HepG2 (cell line): ENCODE data around the gene ANKRD10. TPM values are rescaled to one million over a fixed set of nuclear protein-coding genes. Genes with fewer than 3 reads are reported as not detected.

ENCODE experiments used
- ATAC-seq: fragments of 200-7000 bp; cut with Tn5 transposase; 3 replicates; pipeline ENCODE4 v1.9.1; 2020; ENCODE audit warnings: mild to moderate bottlenecking, moderate library complexity
- BruUV-seq: library from RNA; stranded (reverse); fragments of 400-500 nt; replicated peaks from 2 replicates; lab custom pipeline; 2021; lab: Mats Ljungman, UMichigan
- CTCF ChIA-PET: fragments of 300-600 bp; formaldehyde crosslinking; extraction: SDS; loops from one replicate; lab custom pipeline; 2021; ENCODE audit warnings: low total read pairs, inconsistent platforms, low intra/inter-chr PET ratio; lab: Yijun Ruan, JAX
- POLR2A ChIA-PET: fragments of 350-600 bp; sonication (Branson Sonifier 250); formaldehyde crosslinking; loops from one replicate; lab custom pipeline; 2020; ENCODE audit warnings: antibody characterized with exemption, inconsistent platforms; lab: Yijun Ruan, JAX
- DNase-seq: peaks from one replicate; pipeline ENCODE4 v3.0.0-alpha.2; 2015; ENCODE audit warnings: low spot score
- FAIRE-seq: peaks from 3 replicates; lab custom pipeline; 2011; peaks lifted over from hg19 to GRCh38; lab: Jason Lieb, UNC
- H2AFZ ChIP-seq: one replicate; pipeline ENCODE4 v1.6.1; 2011; ENCODE audit warnings: low read length, inconsistent platforms
- H3K27ac ChIP-seq: fragments of 300-600 bp; 3 replicates; pipeline ENCODE4 v1.8.0; 2011; ENCODE audit warnings: mixed run types, mild to moderate bottlenecking, mixed read lengths, low read length, inconsistent platforms; ENCODE audit not compliant: insufficient read depth; ENCODE audit errors: extremely low read length
- H3K27me3 ChIP-seq, 2 experiments: fragments of 200-600 bp in 1 of 2; 2 replicates in 1 of 2; 3 replicates in 1 of 2; pipeline versions ENCODE4 v1.6.0 to v1.8.0; 2011; ENCODE audit warnings: low read length in 2 of 2, mild to moderate bottlenecking in 2 of 2, moderate library complexity in 2 of 2, inconsistent platforms in 1 of 2; ENCODE audit not compliant: insufficient read depth in 2 of 2, control insufficient read depth in 1 of 2
- H3K36me3 ChIP-seq, 2 experiments: fragments of 200-600 bp in 1 of 2; replicated peaks in 1 of 2; 2 replicates in 1 of 2; 3 replicates in 1 of 2; pipeline versions ENCODE4 v1.5.1 to v1.8.0; 2011; ENCODE audit warnings: low read length in 2 of 2, inconsistent platforms in 1 of 2; ENCODE audit not compliant: insufficient read depth in 2 of 2, control insufficient read depth in 1 of 2
- H3K4me1 ChIP-seq: 2 replicates; pipeline ENCODE4 v1.5.1; 2012; ENCODE audit warnings: low read length, inconsistent platforms; ENCODE audit not compliant: insufficient read depth
- H3K4me2 ChIP-seq: 2 replicates; pipeline ENCODE4 v1.6.0; 2011; ENCODE audit warnings: low read depth, low read length, inconsistent platforms
- H3K4me3 ChIP-seq, 3 experiments: fragments of 200-600 bp in 1 of 3; sonication (generic), shearing (Covaris generic) in 1 of 3; replicated peaks in 1 of 3; 2 replicates each; pipeline ENCODE4 v1.5.1; 2011 to 2016; ENCODE audit warnings: low read length in 3 of 3, inconsistent platforms in 2 of 3, low read depth in 2 of 3, mild to moderate bottlenecking in 2 of 3, control low read depth in 1 of 3, mixed read lengths in 1 of 3; ENCODE audit not compliant: insufficient read depth in 1 of 3
- H3K79me2 ChIP-seq: one replicate; pipeline ENCODE4 v1.6.1; 2011; ENCODE audit warnings: low read length, inconsistent platforms; ENCODE audit not compliant: insufficient read depth
- H3K9ac ChIP-seq: 2 replicates; pipeline ENCODE4 v1.6.0; 2011; ENCODE audit warnings: mild to moderate bottlenecking, low read depth, low read length, inconsistent platforms; ENCODE audit not compliant: insufficient read depth
- H3K9me3 ChIP-seq: 2 replicates; pipeline ENCODE4 v1.5.1; 2012; ENCODE audit warnings: mild to moderate bottlenecking, low read length
- H4K20me1 ChIP-seq: 2 replicates; pipeline ENCODE4 v1.6.0; 2011; ENCODE audit warnings: inconsistent platforms, mild to moderate bottlenecking, low read length, moderate library complexity; ENCODE audit not compliant: insufficient read depth
- EED ChIP-seq: sonication (generic); formaldehyde crosslinking; IDR thresholded peaks from 2 replicates; pipeline ENCODE4 v1.5.0; 2020; ENCODE audit warnings: mild to moderate bottlenecking, missing genetic modification reagents
- SAP130 ChIP-seq: IDR thresholded peaks from 2 replicates; pipeline ENCODE4 v1.6.1; 2016; ENCODE audit warnings: low read depth
- SP4 ChIP-seq: sonication (generic); formaldehyde crosslinking; IDR thresholded peaks from 2 replicates; pipeline ENCODE4 v1.8.1; 2023; ENCODE audit warnings: mild to moderate bottlenecking, missing genetic modification reagents
- SRY ChIP-seq: sonication (generic); formaldehyde crosslinking; IDR thresholded peaks from 2 replicates; pipeline ENCODE4 v1.8.0; 2022; ENCODE audit warnings: mild to moderate bottlenecking, missing genetic modification reagents
- STAT5B ChIP-seq: sonication (generic); formaldehyde crosslinking; IDR thresholded peaks from 2 replicates; pipeline ENCODE4 v1.4.0; 2020; ENCODE audit warnings: missing genetic modification reagents
- ZNF30 ChIP-seq: sonication (generic); formaldehyde crosslinking; IDR thresholded peaks from 2 replicates; pipeline ENCODE4 v1.5.0; 2020; ENCODE audit warnings: mild to moderate bottlenecking, missing genetic modification reagents
- ZNF343 ChIP-seq: sonication (generic); formaldehyde crosslinking; IDR thresholded peaks from 2 replicates; pipeline ENCODE4 v1.4.0; 2020; ENCODE audit warnings: mild to moderate bottlenecking, missing genetic modification reagents
- ZNF766 ChIP-seq: sonication (generic); formaldehyde crosslinking; IDR thresholded peaks from 2 replicates; pipeline ENCODE4 v1.5.0; 2020; ENCODE audit warnings: missing genetic modification reagents, borderline replicate concordance
- ZZZ3 ChIP-seq: sonication (generic); formaldehyde crosslinking; IDR thresholded peaks from 2 replicates; pipeline ENCODE4 v1.4.0; 2020; ENCODE audit warnings: missing genetic modification reagents, mild to moderate bottlenecking, borderline replicate concordance
- WGBS: methylation state at CpG from one replicate; pipeline ENCODE4 v1.1.6; 2017; ENCODE audit warnings: low lambda C conversion rate; 5-methylcytosine and 5-hydroxymethylcytosine counted together
- in situ Hi-C: cut with HindIII; loops from 2 replicates; pipeline ENCODE4 v1.10.0; 2017; ENCODE audit warnings: low pct_unique_long_range_greater_than_20kb; ENCODE audit not compliant: extremely low pct_ligation_motif_present
- intact Hi-C: fragments of 100-400 bp; cut with micrococcal nuclease; formaldehyde crosslinking; loops from one replicate; pipeline ENCODE4 v1.10.0; 2022; ENCODE audit not compliant: unreplicated experiment
- polyA plus RNA-seq, 8 experiments: library from polyadenylated mRNA; depleted of rRNA in 3 of 8; stranded (reverse) in 7 of 8; unstranded in 1 of 8; fragments of >200 nt; fragmentation: Illumina TruSeq in 4 of 8; extraction: Trizol in 4 of 8; gene quantifications; 2 replicates each; pipeline versions ENCODE4 v1.2.1 to v1.2.3, GENCODE V29; 2011 to 2016; ENCODE audit warnings: low read depth in 4 of 8, missing spikeins in 1 of 8, mixed read lengths in 1 of 8; ENCODE audit not compliant: insufficient read depth in 1 of 8
- total RNA-seq, 5 experiments: library from RNA; depleted of rRNA; stranded (reverse); fragments of >200 nt; fragmentation: Illumina TruSeq; extraction: Trizol; gene quantifications; 2 replicates each; pipeline ENCODE4 v1.2.3, GENCODE V29; 2016; ENCODE audit warnings: low read depth in 1 of 5
- TF ChIP-seq, protein P1 (sequence below): sonication (generic); formaldehyde crosslinking; IDR thresholded peaks from 2 replicates; pipeline ENCODE4 v1.4.0; 2020; ENCODE audit warnings: mild to moderate bottlenecking, missing genetic modification reagents
- TF ChIP-seq, protein P2 (sequence below): sonication (generic); formaldehyde crosslinking; IDR thresholded peaks from 2 replicates; pipeline ENCODE4 v1.5.0; 2020; ENCODE audit warnings: missing genetic modification reagents
- TF ChIP-seq, protein P3 (sequence below), 2 experiments: sonication (generic) in 1 of 2; formaldehyde crosslinking in 1 of 2; IDR thresholded peaks; 2 replicates each; pipeline versions ENCODE4 v1.5.1 to v1.6.1; 2011 to 2020; ENCODE audit warnings: borderline replicate concordance in 1 of 2, low read depth in 1 of 2, low read length in 1 of 2, mild to moderate bottlenecking in 1 of 2, missing genetic modification reagents in 1 of 2, moderate library complexity in 1 of 2
- TF ChIP-seq, protein P4 (sequence below): sonication (generic); formaldehyde crosslinking; IDR thresholded peaks from 2 replicates; pipeline ENCODE4 v1.8.1; 2023; ENCODE audit warnings: missing genetic modification reagents, inconsistent platforms, borderline replicate concordance

ANKRD10 gene
- total and polyA plus RNA-seq, 2 of the 13 experiments (the other 11 are each of a cell fraction or from before 2014, with no cell fraction given) = 108 to 115 TPM

DNA sequence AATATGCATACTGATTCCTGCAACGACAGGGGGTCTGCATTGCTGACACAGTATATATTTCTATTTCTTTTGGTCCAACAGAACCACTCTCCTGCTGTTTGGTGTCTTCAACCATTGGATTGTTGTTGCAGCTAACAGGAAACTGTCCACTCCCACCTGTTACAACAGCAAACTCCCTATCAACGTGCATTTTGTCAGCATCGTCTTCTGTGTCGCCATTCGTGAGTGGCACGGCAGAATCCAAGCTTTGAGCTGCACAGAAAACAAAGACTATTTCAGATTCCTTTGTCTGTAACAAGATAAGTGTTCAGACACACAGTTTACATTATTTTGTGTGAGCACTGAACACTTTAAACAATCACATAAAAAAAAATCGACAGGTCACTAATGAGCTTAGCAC is 31.3 kb downstream of the ANKRD10 start:
- no peaks in the 10 kb centered on the region for H3K79me2 ChIP-seq
- no peak overlapping the region for H3K4me2 ChIP-seq
- ATAC-seq (no peak), DNase-seq (no peak), FAIRE-seq (no peak)
- in situ Hi-C loops = no loop called here
- H4K20me1 ChIP-seq = no peaks in the 10 kb centered on the region
- H3K27ac ChIP-seq = no peak overlapping the region
- H3K4me1 ChIP-seq = no peaks in the 10 kb centered on the region
- intact Hi-C loops = no loop called here
- POLR2A ChIA-PET = no interaction called here
- no peak overlapping the region for H3K9ac ChIP-seq
- H3K9me3 ChIP-seq = no peaks in the 10 kb centered on the region
- no TSS peak for BruUV-seq
- TF ChIP-seq SP4 (CRISPR knock-in tag) (no peak), ZNF343 (CRISPR knock-in tag) (no peak), SRY (CRISPR knock-in tag) (no peak)
- no peak overlapping the region for H2AFZ ChIP-seq
- H3K36me3 ChIP-seq = peaks cover 0 to 5% of the 10 kb centered on the region in 2 experiments; a peak in 3 of 5 replicates
- CTCF ChIA-PET = no interaction called here
- no peaks in the 10 kb centered on the region for H3K27me3 ChIP-seq
- H3K4me3 ChIP-seq = no peak overlapping the region
- WGBS = 100% methylated on average over 7 of the region's 7 CpGs

DNA sequence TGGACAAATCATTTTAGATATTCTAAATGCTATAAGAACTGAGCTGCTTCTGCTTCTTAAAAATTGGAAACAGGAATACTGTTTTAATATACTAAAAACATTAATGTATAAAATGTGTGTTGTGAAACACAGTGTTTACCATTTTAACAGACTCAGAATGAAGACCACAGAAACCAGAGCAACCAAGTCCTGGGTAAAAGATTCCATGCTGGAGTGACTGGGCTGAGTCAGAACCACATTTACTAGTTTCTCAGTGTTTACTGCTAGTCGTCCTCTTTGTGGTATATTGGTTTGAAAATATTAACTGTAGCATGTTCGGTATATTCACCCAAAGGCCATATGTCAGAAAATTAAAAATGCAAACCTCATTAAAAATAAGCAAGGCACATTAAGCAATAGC is 31.9 kb downstream of the ANKRD10 start:
- intact Hi-C loops (no loop called here), in situ Hi-C loops (no loop called here)
- Histone ChIP-seq H3K4me2 (no peak overlapping the region), H3K9me3 (no peaks in the 10 kb centered on the region), H3K79me2 (no peaks in the 10 kb centered on the region), H3K4me1 (no peaks in the 10 kb centered on the region), H4K20me1 (no peaks in the 10 kb centered on the region), H3K9ac (no peak overlapping the region), H2AFZ (no peak overlapping the region), H3K27ac (no peak overlapping the region), H3K27me3 (no peaks in the 10 kb centered on the region), H3K36me3 (peaks cover 0 to 5% of the 10 kb centered on the region in 2 experiments; a peak in 3 of 5 replicates), H3K4me3 (no peak overlapping the region)
- 86% methylated on average over 2 of the region's 2 CpGs for WGBS
- FAIRE-seq (no peak), DNase-seq (no peak), ATAC-seq (no peak)
- CTCF ChIA-PET = no interaction called here
- no TSS peak for BruUV-seq
- POLR2A ChIA-PET = no interaction called here
- TF ChIP-seq, protein P1, sequence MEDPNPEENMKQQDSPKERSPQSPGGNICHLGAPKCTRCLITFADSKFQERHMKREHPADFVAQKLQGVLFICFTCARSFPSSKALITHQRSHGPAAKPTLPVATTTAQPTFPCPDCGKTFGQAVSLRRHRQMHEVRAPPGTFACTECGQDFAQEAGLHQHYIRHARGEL = no peak
- TF ChIP-seq STAT5B (CRISPR knock-in tag) = no peak
- no peak for TF ChIP-seq ZNF30 (CRISPR knock-in tag)
- TF ChIP-seq, protein P2, sequence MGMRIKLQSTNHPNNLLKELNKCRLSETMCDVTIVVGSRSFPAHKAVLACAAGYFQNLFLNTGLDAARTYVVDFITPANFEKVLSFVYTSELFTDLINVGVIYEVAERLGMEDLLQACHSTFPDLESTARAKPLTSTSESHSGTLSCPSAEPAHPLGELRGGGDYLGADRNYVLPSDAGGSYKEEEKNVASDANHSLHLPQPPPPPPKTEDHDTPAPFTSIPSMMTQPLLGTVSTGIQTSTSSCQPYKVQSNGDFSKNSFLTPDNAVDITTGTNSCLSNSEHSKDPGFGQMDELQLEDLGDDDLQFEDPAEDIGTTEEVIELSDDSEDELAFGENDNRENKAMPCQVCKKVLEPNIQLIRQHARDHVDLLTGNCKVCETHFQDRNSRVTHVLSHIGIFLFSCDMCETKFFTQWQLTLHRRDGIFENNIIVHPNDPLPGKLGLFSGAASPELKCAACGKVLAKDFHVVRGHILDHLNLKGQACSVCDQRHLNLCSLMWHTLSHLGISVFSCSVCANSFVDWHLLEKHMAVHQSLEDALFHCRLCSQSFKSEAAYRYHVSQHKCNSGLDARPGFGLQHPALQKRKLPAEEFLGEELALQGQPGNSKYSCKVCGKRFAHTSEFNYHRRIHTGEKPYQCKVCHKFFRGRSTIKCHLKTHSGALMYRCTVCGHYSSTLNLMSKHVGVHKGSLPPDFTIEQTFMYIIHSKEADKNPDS (CRISPR knock-in tag) = no peak
- no peak for TF ChIP-seq SAP130 (CRISPR knock-in tag)
- TF ChIP-seq, protein P3, sequence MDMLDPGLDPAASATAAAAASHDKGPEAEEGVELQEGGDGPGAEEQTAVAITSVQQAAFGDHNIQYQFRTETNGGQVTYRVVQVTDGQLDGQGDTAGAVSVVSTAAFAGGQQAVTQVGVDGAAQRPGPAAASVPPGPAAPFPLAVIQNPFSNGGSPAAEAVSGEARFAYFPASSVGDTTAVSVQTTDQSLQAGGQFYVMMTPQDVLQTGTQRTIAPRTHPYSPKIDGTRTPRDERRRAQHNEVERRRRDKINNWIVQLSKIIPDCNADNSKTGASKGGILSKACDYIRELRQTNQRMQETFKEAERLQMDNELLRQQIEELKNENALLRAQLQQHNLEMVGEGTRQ (IDR thresholded peaks at IDR 0.05; ENCODE audit: low read depth, low read length) = no peak
- TF ChIP-seq, protein P3 (CRISPR knock-in tag; IDR thresholded peaks at IDR 0.05; ENCODE audit: borderline replicate concordance) = no peak
- no peak for TF ChIP-seq ZNF766 (CRISPR knock-in tag)
- TF ChIP-seq EED (CRISPR knock-in tag) = no peak
- TF ChIP-seq, protein P4, sequence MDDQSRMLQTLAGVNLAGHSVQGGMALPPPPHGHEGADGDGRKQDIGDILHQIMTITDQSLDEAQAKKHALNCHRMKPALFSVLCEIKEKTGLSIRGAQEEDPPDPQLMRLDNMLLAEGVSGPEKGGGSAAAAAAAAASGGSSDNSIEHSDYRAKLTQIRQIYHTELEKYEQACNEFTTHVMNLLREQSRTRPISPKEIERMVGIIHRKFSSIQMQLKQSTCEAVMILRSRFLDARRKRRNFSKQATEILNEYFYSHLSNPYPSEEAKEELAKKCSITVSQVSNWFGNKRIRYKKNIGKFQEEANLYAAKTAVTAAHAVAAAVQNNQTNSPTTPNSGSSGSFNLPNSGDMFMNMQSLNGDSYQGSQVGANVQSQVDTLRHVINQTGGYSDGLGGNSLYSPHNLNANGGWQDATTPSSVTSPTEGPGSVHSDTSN = no peak
- no peak for TF ChIP-seq ZZZ3 (CRISPR knock-in tag)
